ENCODE results near the gene CCDC102B. TPM values are rescaled to one million over a fixed set of nuclear protein-coding genes. Genes with fewer than 3 reads are reported as not detected.

The CCDC102B gene
- total RNA-seq, 2 donors from 2014 or later, result 4.9 to 5.0 TPM

- Mint-ChIP-seq H3K27ac (no peak overlapping the region), H3K4me3 (no peak overlapping the region), H3K27me3 (ENCODE audit: insufficient read depth) (no peaks in the 10 kb centered on the region)
Measured at GRCh38 chr18:68983126-68983525, 185.2 kb downstream of the CCDC102B start.

GRCh38 chr18:68984342-68984741, 186.5 kb downstream of the CCDC102B start:
- no peaks in the 10 kb centered on the region for H3K27me3 Mint-ChIP-seq (ENCODE audit: insufficient read depth)
- no peak overlapping the region for H3K27ac ChIP-seq (ENCODE audit: low read depth, low read length)
- WGBS, 2 experiments (ENCODE audit: insufficient coverage in 1 of 2, insufficient read length in 1 of 2), result 94 to 100% methylated on average over 1 of the region's 2 CpGs

More at GRCh38 chr18:68983126-68983525, 185.2 kb downstream of the CCDC102B start:
- Histone ChIP-seq H3K9me3 (ENCODE audit: control insufficient read depth, low read length) (peaks cover 7% of the 10 kb centered on the region), H3K36me3 (ENCODE audit: control insufficient read depth, insufficient read depth, low read length) (no peaks in the 10 kb centered on the region), H3K9ac (ENCODE audit: extremely low read depth, low read length, poor library complexity, severe bottlenecking) (no peak overlapping the region), H3K27ac (ENCODE audit: low read depth, low read length) (no peak overlapping the region), H3K4me3 (ENCODE audit: low read length) (no peak overlapping the region), H3K4me1 (ENCODE audit: control insufficient read depth, insufficient read depth, low read length) (no peaks in the 10 kb centered on the region), H3K27me3 (ENCODE audit: control insufficient read depth, insufficient read depth, low read length, poor library complexity, severe bottlenecking) (no peaks in the 10 kb centered on the region)
- Mint-ChIP-seq H3K4me1 (no peaks in the 10 kb centered on the region), H3K36me3 (ENCODE audit: low read depth) (peaks cover 3% of the 10 kb centered on the region), H3K9me3 (peaks cover 14% of the 10 kb centered on the region)
- TF ChIP-seq CTCF (conservative IDR thresholded peaks at IDR 0.05), result no peak
- no peak for DNase-seq

GRCh38 chr18:68985172-68985820, 187.4 kb downstream of the CCDC102B start:
- no peaks in the 10 kb centered on the region for H3K36me3 ChIP-seq (ENCODE audit: control insufficient read depth, insufficient read depth, low read length)
- H3K4me1 Mint-ChIP-seq, result no peaks in the 10 kb centered on the region
- H3K27ac Mint-ChIP-seq, result no peak overlapping the region
- no peak for TF ChIP-seq CTCF (conservative IDR thresholded peaks at IDR 0.05)
- no peaks in the 10 kb centered on the region for H3K27me3 Mint-ChIP-seq (ENCODE audit: insufficient read depth)
- no peak overlapping the region for H3K9ac ChIP-seq (ENCODE audit: extremely low read depth, low read length, poor library complexity, severe bottlenecking)
- no peak overlapping the region for H3K4me3 ChIP-seq (ENCODE audit: low read length)
- DNase-seq, result no peak
- H3K4me1 ChIP-seq (ENCODE audit: control insufficient read depth, insufficient read depth, low read length), result no peaks in the 10 kb centered on the region
- H3K27me3 ChIP-seq (ENCODE audit: control insufficient read depth, insufficient read depth, low read length, poor library complexity, severe bottlenecking), result no peaks in the 10 kb centered on the region
- no peak overlapping the region for H3K27ac ChIP-seq (ENCODE audit: low read depth, low read length)
- peaks cover 3% of the 10 kb centered on the region for H3K36me3 Mint-ChIP-seq (ENCODE audit: low read depth)
- WGBS, 2 experiments (ENCODE audit: insufficient coverage in 1 of 2, insufficient read length in 1 of 2), result 80 to 100% methylated on average over 1 of the region's 2 CpGs
- H3K9me3 Mint-ChIP-seq, result peaks cover 18% of the 10 kb centered on the region
- H3K4me3 Mint-ChIP-seq, result no peak overlapping the region
- peaks cover 7% of the 10 kb centered on the region for H3K9me3 ChIP-seq (ENCODE audit: control insufficient read depth, low read length)

More at GRCh38 chr18:68984342-68984741, 186.5 kb downstream of the CCDC102B start:
- Histone ChIP-seq H3K9me3 (ENCODE audit: control insufficient read depth, low read length) (peaks cover 7% of the 10 kb centered on the region), H3K27me3 (ENCODE audit: control insufficient read depth, insufficient read depth, low read length, poor library complexity, severe bottlenecking) (no peaks in the 10 kb centered on the region), H3K36me3 (ENCODE audit: control insufficient read depth, insufficient read depth, low read length) (no peaks in the 10 kb centered on the region), H3K9ac (ENCODE audit: extremely low read depth, low read length, poor library complexity, severe bottlenecking) (no peak overlapping the region), H3K4me1 (ENCODE audit: control insufficient read depth, insufficient read depth, low read length) (no peaks in the 10 kb centered on the region), H3K4me3 (ENCODE audit: low read length) (no peak overlapping the region)
- H3K27ac Mint-ChIP-seq, result no peak overlapping the region
- TF ChIP-seq CTCF (conservative IDR thresholded peaks at IDR 0.05), result no peak
- H3K4me3 Mint-ChIP-seq, result no peak overlapping the region
- H3K36me3 Mint-ChIP-seq (ENCODE audit: low read depth), result peaks cover 3% of the 10 kb centered on the region
- no peaks in the 10 kb centered on the region for H3K4me1 Mint-ChIP-seq
- H3K9me3 Mint-ChIP-seq, result peaks cover 18% of the 10 kb centered on the region
- no peak for DNase-seq

Measured in endodermal cell (in vitro differentiated cells).